A549 (cell line): ENCODE measurements around the gene STAP2.

Source experiments
- FOSL2 ChIP-seq, 2 experiments: fragments of 450-650 bp in 1 of 2; fragments of >200 bp in 1 of 2; sonication (Bioruptor Twin) in 1 of 2; formaldehyde crosslinking; IDR thresholded peaks; 2 replicates each; pipeline versions ENCODE4 v1.5.0 to v1.6.1; 2016 to 2020; ENCODE audit warnings: mild to moderate bottlenecking in 1 of 2, moderate library complexity in 1 of 2
- POLR2A ChIP-seq: IDR thresholded peaks from 2 replicates; pipeline ENCODE4 v1.6.1; 2012; ENCODE audit warnings: mild to moderate bottlenecking, low read length
- RNF2 ChIP-seq: fragments of 200-600 bp; sonication (generic); IDR thresholded peaks from 2 replicates; pipeline ENCODE4 v1.6.1; 2016; ENCODE audit warnings: low read depth, mild to moderate bottlenecking, antibody characterized with exemption, moderate library complexity, borderline replicate concordance
- TF ChIP-seq, protein P1 (sequence below): IDR thresholded peaks from 2 replicates; pipeline ENCODE4 v1.6.1; 2012
- TF ChIP-seq, protein P2 (sequence below): fragments of >200 bp; sonication (Bioruptor Twin); formaldehyde crosslinking; IDR thresholded peaks from 3 replicates; pipeline ENCODE4 v1.5.1; 2016

DNA sequence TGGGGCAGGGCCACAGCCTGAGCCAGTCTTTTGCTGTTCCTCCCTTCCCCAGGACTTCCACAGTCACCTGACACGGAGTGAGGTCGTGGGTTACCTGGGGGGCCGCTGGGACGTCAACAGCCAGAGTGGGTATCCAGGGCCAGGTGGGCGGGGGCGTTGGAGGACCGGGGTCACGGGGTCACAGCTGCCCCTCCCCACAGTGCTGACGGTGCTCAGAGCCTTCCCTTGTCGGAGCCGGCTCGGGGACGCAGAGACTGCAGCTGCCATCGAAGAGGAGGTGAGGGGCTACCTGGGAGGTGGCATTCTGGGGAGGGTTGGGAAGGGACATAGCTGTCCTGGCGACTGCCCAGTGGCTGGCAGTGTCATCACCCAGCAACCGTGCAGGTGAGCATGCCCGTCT, 16.3 kb upstream of the STAP2 start:
- TF ChIP-seq, protein P1, sequence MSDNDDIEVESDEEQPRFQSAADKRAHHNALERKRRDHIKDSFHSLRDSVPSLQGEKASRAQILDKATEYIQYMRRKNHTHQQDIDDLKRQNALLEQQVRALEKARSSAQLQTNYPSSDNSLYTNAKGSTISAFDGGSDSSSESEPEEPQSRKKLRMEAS = no peak
- no peak for TF ChIP-seq FOSL2 (IDR thresholded peaks at IDR 0.05)
- no peak for TF ChIP-seq FOSL2 (CRISPR knock-in tag; IDR thresholded peaks at IDR 0.05)
- no peak for TF ChIP-seq POLR2A
- no peak for TF ChIP-seq RNF2
- TF ChIP-seq, protein P2, sequence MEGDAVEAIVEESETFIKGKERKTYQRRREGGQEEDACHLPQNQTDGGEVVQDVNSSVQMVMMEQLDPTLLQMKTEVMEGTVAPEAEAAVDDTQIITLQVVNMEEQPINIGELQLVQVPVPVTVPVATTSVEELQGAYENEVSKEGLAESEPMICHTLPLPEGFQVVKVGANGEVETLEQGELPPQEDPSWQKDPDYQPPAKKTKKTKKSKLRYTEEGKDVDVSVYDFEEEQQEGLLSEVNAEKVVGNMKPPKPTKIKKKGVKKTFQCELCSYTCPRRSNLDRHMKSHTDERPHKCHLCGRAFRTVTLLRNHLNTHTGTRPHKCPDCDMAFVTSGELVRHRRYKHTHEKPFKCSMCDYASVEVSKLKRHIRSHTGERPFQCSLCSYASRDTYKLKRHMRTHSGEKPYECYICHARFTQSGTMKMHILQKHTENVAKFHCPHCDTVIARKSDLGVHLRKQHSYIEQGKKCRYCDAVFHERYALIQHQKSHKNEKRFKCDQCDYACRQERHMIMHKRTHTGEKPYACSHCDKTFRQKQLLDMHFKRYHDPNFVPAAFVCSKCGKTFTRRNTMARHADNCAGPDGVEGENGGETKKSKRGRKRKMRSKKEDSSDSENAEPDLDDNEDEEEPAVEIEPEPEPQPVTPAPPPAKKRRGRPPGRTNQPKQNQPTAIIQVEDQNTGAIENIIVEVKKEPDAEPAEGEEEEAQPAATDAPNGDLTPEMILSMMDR = no peak
